B cell (primary cell): ENCODE measurements around the gene THSD4. TPM values are rescaled to one million over a fixed set of nuclear protein-coding genes. Genes with fewer than 3 reads are reported as not detected.

Experiments
- ATAC-seq: fragments of 200-7000 bp; cut with Tn5 transposase; one replicate; pipeline ENCODE4 v1.10.0; 2021; ENCODE audit warnings: low read depth, mild to moderate bottlenecking, moderate number of reproducible peaks, moderate library complexity
- CTCF ChIA-PET: fragments of 350-600 bp; sonication (Branson Sonifier 250); formaldehyde crosslinking; loops from one replicate; lab custom pipeline; 2021; ENCODE audit warnings: antibody characterized with exemption, inconsistent platforms; lab: Charles Lee
- POLR2A ChIA-PET: fragments of 350-600 bp; sonication (Branson Sonifier 250); formaldehyde crosslinking; loops from one replicate; lab custom pipeline; 2021; ENCODE audit warnings: antibody characterized with exemption; lab: Charles Lee
- DNase-seq: peaks from one replicate; pipeline ENCODE4 v3.0.0; 2013
- H2AFZ ChIP-seq: 2 replicates; pipeline ENCODE4 v1.6.1; 2012; ENCODE audit warnings: mild to moderate bottlenecking, low read depth, low read length; ENCODE audit not compliant: insufficient read depth, poor library complexity, severe bottlenecking
- H3K27ac ChIP-seq, 2 donors: 1 replicate in 1 of 2; 2 replicates in 1 of 2; pipeline ENCODE4 v1.5.1; 2012 to 2013; ENCODE audit warnings: low read length in 2 of 2, mild to moderate bottlenecking in 2 of 2, moderate library complexity in 1 of 2
- H3K27me3 ChIP-seq, 4 experiments: fragments of 200-600 bp in 1 of 4; sonication (generic) in 1 of 4; replicated peaks in 1 of 4; 1 replicate in 2 of 4; 2 replicates in 2 of 4; pipeline versions ENCODE4 v1.6.1 to v1.7.0; 2013 to 2016; ENCODE audit warnings: low read length in 3 of 4, mild to moderate bottlenecking in 2 of 4, mixed read lengths in 1 of 4, moderate library complexity in 1 of 4; ENCODE audit not compliant: insufficient read depth in 4 of 4, control insufficient read depth in 3 of 4; ENCODE audit errors: control extremely low read depth in 1 of 4
- H3K36me3 ChIP-seq, 2 experiments: replicated peaks in 1 of 2; 1 replicate in 1 of 2; 2 replicates in 1 of 2; pipeline versions ENCODE4 v1.6.1 to v1.7.1; 2013; ENCODE audit warnings: low read length in 1 of 2; ENCODE audit not compliant: insufficient read depth in 2 of 2, control insufficient read depth in 1 of 2; ENCODE audit errors: control extremely low read depth in 1 of 2, extremely low read depth in 1 of 2
- H3K4me1 ChIP-seq, 2 donors: fragments of 200-600 bp in 1 of 2; sonication (generic) in 1 of 2; 1 replicate in 1 of 2; 2 replicates in 1 of 2; pipeline versions ENCODE4 v1.5.1 to v1.6.1; 2013 to 2017; ENCODE audit warnings: low read length in 2 of 2; ENCODE audit not compliant: control insufficient read depth in 2 of 2, insufficient read depth in 2 of 2
- H3K4me2 ChIP-seq: replicated peaks from 2 replicates; pipeline ENCODE3; 2012; ENCODE audit warnings: mild to moderate bottlenecking, low read depth, low read length; ENCODE audit not compliant: poor library complexity, severe bottlenecking
- H3K4me3 ChIP-seq, 5 experiments: fragments of 200-600 bp in 1 of 5; sonication (generic) in 1 of 5; 1 replicate in 3 of 5; 2 replicates in 2 of 5; pipeline versions ENCODE4 v1.5.1 to v1.7.0; 2011 to 2016; ENCODE audit warnings: low read length in 4 of 5, mild to moderate bottlenecking in 4 of 5, low read depth in 2 of 5, control low read depth in 1 of 5, moderate library complexity in 1 of 5; ENCODE audit not compliant: insufficient read depth in 1 of 5; ENCODE audit errors: control extremely low read depth in 1 of 5, extremely low read depth in 1 of 5
- H3K79me2 ChIP-seq: fragments of 200-600 bp; sonication (generic); one replicate; pipeline ENCODE4 v1.6.0; 2016; ENCODE audit warnings: low read length; ENCODE audit not compliant: control insufficient read depth, insufficient read depth
- H3K9ac ChIP-seq: fragments of 200-600 bp; sonication (generic); 2 replicates; pipeline ENCODE4 v1.6.1; 2017; ENCODE audit warnings: mild to moderate bottlenecking, low read length, moderate library complexity
- H3K9me3 ChIP-seq, 3 donors: one replicate each; pipeline versions ENCODE4 v1.6.1 to v1.7.1; 2013; ENCODE audit warnings: low read length in 2 of 3; ENCODE audit not compliant: control insufficient read depth in 2 of 3, insufficient read depth in 1 of 3; ENCODE audit errors: control extremely low read depth in 1 of 3
- H4K20me1 ChIP-seq: 2 replicates; pipeline ENCODE4 v1.6.0; 2012; ENCODE audit warnings: mild to moderate bottlenecking, low read length; ENCODE audit not compliant: insufficient read depth, control insufficient read depth, poor library complexity, severe bottlenecking
- H3K27ac Mint-ChIP-seq: one replicate; pipeline ENCODE4 v1.8.0; 2021; ENCODE audit warnings: mixed read lengths
- H3K27me3 Mint-ChIP-seq: one replicate; pipeline ENCODE4 v1.8.0; 2021; ENCODE audit warnings: mixed read lengths
- H3K4me1 Mint-ChIP-seq: one replicate; pipeline ENCODE4 v1.8.0; 2021; ENCODE audit warnings: mixed read lengths
- H3K4me3 Mint-ChIP-seq: one replicate; pipeline ENCODE4 v1.8.0; 2021; ENCODE audit warnings: mixed read lengths
- H3K9me3 Mint-ChIP-seq: one replicate; pipeline ENCODE4 v1.8.0; 2022; ENCODE audit warnings: mixed read lengths; ENCODE audit not compliant: insufficient read depth
- EZH2 ChIP-seq: IDR thresholded peaks from 2 replicates; pipeline ENCODE4 v1.6.1; 2012; ENCODE audit warnings: borderline replicate concordance, low read depth, mild to moderate bottlenecking, moderate library complexity, low read length; ENCODE audit not compliant: insufficient read depth, poor library complexity, severe bottlenecking
- WGBS: methylation state at CpG from one replicate; pipeline ENCODE4 v1.1.5; 2013; ENCODE audit warnings: missing lambda C conversion rate; ENCODE audit not compliant: insufficient coverage; 5-methylcytosine and 5-hydroxymethylcytosine counted together
- intact Hi-C: fragments of 100-400 bp; cut with micrococcal nuclease; formaldehyde crosslinking; loops from one replicate; pipeline ENCODE4 v1.10.0; 2022
- polyA plus RNA-seq: library from polyadenylated mRNA; depleted of rRNA; stranded (reverse); fragments of >200 nt; gene quantifications from 2 replicates; pipeline ENCODE4 v1.2.3, GENCODE V29; 2012
- total RNA-seq, 2 donors: library from RNA; stranded (reverse); fragments of 120-200 nt in 1 of 2; gene quantifications; 1 replicate in 1 of 2; 2 replicates in 1 of 2; pipeline versions ENCODE4 v1.2.3 to v1.2.4, GENCODE V29; 2013 to 2022
- TF ChIP-seq, protein P1 (sequence below): fragments of 200-600 bp; IDR thresholded peaks from one replicate; pipeline ENCODE4 v1.8.0; 2022; ENCODE audit warnings: antibody characterized with exemption, mild to moderate bottlenecking

Gene THSD4
- total and polyA plus RNA-seq, 2 donors (not counting 1 experiment from before 2014, with no cell fraction given), result not detected

DNA sequence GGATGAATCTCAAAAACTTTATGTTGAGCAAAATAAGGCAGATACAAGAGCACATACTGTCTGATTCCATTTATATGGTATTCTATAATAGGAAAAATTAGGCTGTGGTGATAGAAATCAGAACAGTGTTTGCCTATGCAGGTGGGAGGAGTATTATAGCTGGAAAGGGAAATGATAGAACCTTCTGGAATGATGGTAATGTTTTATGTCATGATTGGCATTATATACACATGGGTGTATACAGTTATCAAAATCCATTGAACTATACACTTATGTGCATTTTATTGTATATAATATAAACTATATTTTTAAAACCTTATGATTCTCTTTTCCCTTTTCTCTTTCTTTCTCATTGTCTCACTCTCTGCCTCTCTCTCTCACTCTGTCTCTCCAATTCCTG lies 156.1 kb downstream of the THSD4 start:
- TF ChIP-seq EZH2, result no peak
- TF ChIP-seq, protein P1, sequence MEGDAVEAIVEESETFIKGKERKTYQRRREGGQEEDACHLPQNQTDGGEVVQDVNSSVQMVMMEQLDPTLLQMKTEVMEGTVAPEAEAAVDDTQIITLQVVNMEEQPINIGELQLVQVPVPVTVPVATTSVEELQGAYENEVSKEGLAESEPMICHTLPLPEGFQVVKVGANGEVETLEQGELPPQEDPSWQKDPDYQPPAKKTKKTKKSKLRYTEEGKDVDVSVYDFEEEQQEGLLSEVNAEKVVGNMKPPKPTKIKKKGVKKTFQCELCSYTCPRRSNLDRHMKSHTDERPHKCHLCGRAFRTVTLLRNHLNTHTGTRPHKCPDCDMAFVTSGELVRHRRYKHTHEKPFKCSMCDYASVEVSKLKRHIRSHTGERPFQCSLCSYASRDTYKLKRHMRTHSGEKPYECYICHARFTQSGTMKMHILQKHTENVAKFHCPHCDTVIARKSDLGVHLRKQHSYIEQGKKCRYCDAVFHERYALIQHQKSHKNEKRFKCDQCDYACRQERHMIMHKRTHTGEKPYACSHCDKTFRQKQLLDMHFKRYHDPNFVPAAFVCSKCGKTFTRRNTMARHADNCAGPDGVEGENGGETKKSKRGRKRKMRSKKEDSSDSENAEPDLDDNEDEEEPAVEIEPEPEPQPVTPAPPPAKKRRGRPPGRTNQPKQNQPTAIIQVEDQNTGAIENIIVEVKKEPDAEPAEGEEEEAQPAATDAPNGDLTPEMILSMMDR, result no peak
- no peaks in the 10 kb centered on the region for H3K4me1 ChIP-seq
- H3K27me3 Mint-ChIP-seq, result peaks cover 4% of the 10 kb centered on the region
- no peaks in the 10 kb centered on the region for H3K9me3 Mint-ChIP-seq
- no peaks in the 10 kb centered on the region for H3K27me3 ChIP-seq
- no peak overlapping the region for H3K4me3 ChIP-seq
- peaks cover 0 to 2% (median 1%) of the 10 kb centered on the region in 3 donors for H3K9me3 ChIP-seq
- no peaks in the 10 kb centered on the region for H3K79me2 ChIP-seq
- no peak overlapping the region for H3K4me2 ChIP-seq
- ATAC-seq (no peak), DNase-seq (no peak)
- ChIA-PET CTCF (no interaction called here), POLR2A (no interaction called here)
- H3K27ac Mint-ChIP-seq, result no peak overlapping the region
- H4K20me1 ChIP-seq, result no peaks in the 10 kb centered on the region
- no peaks in the 10 kb centered on the region for H3K36me3 ChIP-seq
- intact Hi-C loops, result no loop called here
- no peak overlapping the region for H2AFZ ChIP-seq
- no peaks in the 10 kb centered on the region for H3K4me1 Mint-ChIP-seq
- H3K4me3 Mint-ChIP-seq, result no peak overlapping the region
- H3K27ac ChIP-seq, result no peak overlapping the region
- no peak overlapping the region for H3K9ac ChIP-seq

DNA sequence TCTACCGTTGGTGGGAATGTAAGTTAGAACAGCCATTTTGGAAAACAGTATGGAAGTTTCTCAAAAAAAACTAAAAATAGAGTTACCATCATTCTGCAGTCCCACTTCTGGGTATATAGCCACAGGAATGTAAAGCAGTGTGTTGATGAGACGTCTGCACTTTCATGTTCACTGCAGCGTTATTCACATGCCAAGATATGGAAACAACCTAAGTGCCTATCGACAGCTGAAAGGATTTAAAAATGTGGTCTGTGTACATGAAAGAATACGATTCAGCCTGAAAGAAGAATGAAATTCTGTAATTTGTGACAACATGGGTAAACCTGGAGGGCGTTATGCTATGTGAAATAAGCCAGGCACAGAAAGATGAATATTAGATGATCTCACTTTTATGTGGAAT lies 157.7 kb downstream of the THSD4 start:
- no peak for DNase-seq
- H3K36me3 ChIP-seq, result no peaks in the 10 kb centered on the region
- 88% methylated on average over 5 of the region's 6 CpGs for WGBS
- Mint-ChIP-seq H3K4me1 (no peaks in the 10 kb centered on the region), H3K27ac (no peak overlapping the region), H3K27me3 (no peaks in the 10 kb centered on the region), H3K9me3 (no peaks in the 10 kb centered on the region), H3K4me3 (no peak overlapping the region)
- H3K9ac ChIP-seq, result no peak overlapping the region
- ChIA-PET CTCF (no interaction called here), POLR2A (no interaction called here)
- no peaks in the 10 kb centered on the region for H3K27me3 ChIP-seq
- TF ChIP-seq, protein P1, result no peak
- no peak for TF ChIP-seq EZH2
- H3K4me1 ChIP-seq, result no peaks in the 10 kb centered on the region
- H4K20me1 ChIP-seq, result no peaks in the 10 kb centered on the region
- no peak overlapping the region for H3K4me2 ChIP-seq
- H3K27ac ChIP-seq, result no peak overlapping the region
- no peaks in the 10 kb centered on the region for H3K79me2 ChIP-seq
- intact Hi-C loops, result no loop called here
- H3K9me3 ChIP-seq, result peaks cover 0 to 2% (median 1%) of the 10 kb centered on the region in 3 donors
- no peak for ATAC-seq
- H2AFZ ChIP-seq, result no peak overlapping the region
- no peak overlapping the region for H3K4me3 ChIP-seq
